ENCODE measurements around the gene CTIF.

CTIF gene

DNA sequence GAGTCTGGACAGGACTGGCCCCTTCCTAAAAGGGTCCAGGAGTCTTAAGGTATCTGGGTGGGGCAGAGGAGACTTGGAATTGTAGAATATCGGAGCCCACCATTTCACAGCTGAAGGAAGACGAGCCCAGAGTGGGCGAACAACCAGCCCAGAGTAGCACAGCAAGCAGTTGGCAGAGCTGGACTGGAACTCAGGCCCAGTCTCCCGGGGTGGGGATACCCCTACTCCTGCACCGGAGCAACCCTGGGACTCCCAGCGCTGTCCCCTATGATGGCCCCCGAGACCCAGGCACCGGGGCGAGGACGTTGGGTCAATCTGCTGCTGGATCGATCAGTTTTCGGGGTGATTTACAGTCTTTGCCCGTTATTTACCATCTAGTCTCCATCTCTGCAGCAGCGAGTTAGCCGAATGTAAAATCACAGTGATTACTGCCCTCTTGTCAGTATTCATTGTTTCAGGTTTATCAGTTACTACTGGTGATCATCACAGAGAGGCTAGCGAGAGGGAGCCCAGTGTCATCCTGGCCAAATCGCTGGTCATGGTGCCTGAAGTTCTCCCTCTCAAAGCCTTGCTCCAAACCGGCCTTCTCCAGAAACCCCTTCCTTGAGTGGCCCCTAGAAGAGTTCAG lies 336.6 kb downstream of the CTIF start:
- TF ChIP-seq YY1 (IDR thresholded peaks at IDR 0.05; ENCODE audit: low read depth): no peak
- no peak for TF ChIP-seq RAD21 (IDR thresholded peaks at IDR 0.05; ENCODE audit: low read depth)
- no peak for TF ChIP-seq EGR1 (IDR thresholded peaks at IDR 0.05)
- no peak for TF ChIP-seq CREB1 (IDR thresholded peaks at IDR 0.05; ENCODE audit: low read depth)
- TF ChIP-seq, protein P1, sequence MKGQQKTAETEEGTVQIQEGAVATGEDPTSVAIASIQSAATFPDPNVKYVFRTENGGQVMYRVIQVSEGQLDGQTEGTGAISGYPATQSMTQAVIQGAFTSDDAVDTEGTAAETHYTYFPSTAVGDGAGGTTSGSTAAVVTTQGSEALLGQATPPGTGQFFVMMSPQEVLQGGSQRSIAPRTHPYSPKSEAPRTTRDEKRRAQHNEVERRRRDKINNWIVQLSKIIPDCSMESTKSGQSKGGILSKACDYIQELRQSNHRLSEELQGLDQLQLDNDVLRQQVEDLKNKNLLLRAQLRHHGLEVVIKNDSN (IDR thresholded peaks at IDR 0.05): no peak
- no peak for TF ChIP-seq NFIC (IDR thresholded peaks at IDR 0.05)
- TF ChIP-seq TEAD4 (IDR thresholded peaks at IDR 0.05): no peak

DNA sequence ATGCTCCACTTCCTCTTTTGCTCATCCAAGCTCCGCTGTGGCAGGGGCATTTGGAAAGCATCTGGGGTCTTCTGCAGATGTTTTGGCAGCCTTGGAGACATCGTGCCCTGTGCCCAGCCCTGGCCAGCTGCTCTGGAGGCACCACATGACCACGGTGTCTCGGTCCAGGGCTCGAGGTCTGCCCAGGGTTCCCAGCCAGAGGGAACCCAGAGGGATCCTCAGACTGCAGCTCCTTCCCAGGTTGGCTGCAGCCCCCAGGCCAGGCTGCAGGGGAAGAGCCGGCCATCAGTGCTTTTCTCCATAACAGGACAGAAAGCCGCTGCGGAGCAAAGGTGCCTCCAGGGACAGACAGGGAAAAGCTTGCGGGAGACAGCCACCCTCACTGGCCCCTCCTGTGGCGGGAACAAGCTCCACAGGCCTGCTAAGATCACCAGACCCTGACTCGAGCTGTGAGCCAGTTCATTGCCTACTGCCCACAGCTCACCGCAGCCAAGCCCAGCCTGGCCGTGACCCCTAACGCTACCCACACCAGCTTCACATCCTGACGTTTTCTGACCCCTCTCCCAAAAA lies 337.2 kb downstream of the CTIF start:
- TF ChIP-seq FOXM1 (IDR thresholded peaks at IDR 0.05; ENCODE audit: borderline replicate concordance, low read depth): no peak
- TF ChIP-seq, protein P2, sequence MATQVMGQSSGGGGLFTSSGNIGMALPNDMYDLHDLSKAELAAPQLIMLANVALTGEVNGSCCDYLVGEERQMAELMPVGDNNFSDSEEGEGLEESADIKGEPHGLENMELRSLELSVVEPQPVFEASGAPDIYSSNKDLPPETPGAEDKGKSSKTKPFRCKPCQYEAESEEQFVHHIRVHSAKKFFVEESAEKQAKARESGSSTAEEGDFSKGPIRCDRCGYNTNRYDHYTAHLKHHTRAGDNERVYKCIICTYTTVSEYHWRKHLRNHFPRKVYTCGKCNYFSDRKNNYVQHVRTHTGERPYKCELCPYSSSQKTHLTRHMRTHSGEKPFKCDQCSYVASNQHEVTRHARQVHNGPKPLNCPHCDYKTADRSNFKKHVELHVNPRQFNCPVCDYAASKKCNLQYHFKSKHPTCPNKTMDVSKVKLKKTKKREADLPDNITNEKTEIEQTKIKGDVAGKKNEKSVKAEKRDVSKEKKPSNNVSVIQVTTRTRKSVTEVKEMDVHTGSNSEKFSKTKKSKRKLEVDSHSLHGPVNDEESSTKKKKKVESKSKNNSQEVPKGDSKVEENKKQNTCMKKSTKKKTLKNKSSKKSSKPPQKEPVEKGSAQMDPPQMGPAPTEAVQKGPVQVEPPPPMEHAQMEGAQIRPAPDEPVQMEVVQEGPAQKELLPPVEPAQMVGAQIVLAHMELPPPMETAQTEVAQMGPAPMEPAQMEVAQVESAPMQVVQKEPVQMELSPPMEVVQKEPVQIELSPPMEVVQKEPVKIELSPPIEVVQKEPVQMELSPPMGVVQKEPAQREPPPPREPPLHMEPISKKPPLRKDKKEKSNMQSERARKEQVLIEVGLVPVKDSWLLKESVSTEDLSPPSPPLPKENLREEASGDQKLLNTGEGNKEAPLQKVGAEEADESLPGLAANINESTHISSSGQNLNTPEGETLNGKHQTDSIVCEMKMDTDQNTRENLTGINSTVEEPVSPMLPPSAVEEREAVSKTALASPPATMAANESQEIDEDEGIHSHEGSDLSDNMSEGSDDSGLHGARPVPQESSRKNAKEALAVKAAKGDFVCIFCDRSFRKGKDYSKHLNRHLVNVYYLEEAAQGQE (IDR thresholded peaks at IDR 0.05; ENCODE audit: low read depth): no peak
- no peak for TF ChIP-seq EP300 (IDR thresholded peaks at IDR 0.05; ENCODE audit: borderline replicate concordance)
- TF ChIP-seq EGR1 (IDR thresholded peaks at IDR 0.05): no peak
- TF ChIP-seq TEAD4 (IDR thresholded peaks at IDR 0.05): no peak
- no peak for TF ChIP-seq TCF12 (IDR thresholded peaks at IDR 0.05; ENCODE audit: low read depth)
- TF ChIP-seq CREB1 (IDR thresholded peaks at IDR 0.05; ENCODE audit: low read depth): no peak
- TF ChIP-seq, protein P1 (IDR thresholded peaks at IDR 0.05): 0 out of 2 replicates have a peak, but pooled peaks have one; percentile 8
- TF ChIP-seq NFIC (IDR thresholded peaks at IDR 0.05): no peak
- TF ChIP-seq, protein P3, sequence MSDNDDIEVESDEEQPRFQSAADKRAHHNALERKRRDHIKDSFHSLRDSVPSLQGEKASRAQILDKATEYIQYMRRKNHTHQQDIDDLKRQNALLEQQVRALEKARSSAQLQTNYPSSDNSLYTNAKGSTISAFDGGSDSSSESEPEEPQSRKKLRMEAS (IDR thresholded peaks at IDR 0.05): 0 out of 2 replicates have a peak, but pooled peaks have one; percentile 20
- no peak for TF ChIP-seq ZBTB7A (IDR thresholded peaks at IDR 0.05; ENCODE audit: low read depth)

DNA sequence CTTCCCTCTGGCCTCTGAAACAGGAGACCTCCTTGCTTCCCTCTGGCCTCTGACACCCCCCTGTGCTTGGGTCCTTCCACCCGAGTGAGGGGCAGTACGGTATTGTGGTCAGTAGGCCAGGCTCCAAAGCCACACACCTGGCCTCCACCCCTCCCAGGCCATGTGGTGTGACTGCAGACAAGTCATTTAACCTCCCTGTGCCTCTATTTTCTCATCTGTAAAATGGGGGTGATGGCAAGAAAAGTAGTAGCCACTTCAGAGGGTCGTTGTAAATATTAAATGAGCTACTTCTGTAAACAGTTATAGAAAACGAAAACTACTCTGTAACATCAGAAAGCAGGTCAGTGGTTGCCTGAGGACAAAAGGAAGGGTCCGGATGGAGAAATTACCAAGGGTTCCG lies 337.8 kb downstream of the CTIF start:
- TF ChIP-seq NFIC (IDR thresholded peaks at IDR 0.05) (no peak), RAD21 (IDR thresholded peaks at IDR 0.05; ENCODE audit: low read depth) (no peak), TEAD4 (IDR thresholded peaks at IDR 0.05) (no peak), EGR1 (IDR thresholded peaks at IDR 0.05) (no peak), ZBTB7A (IDR thresholded peaks at IDR 0.05; ENCODE audit: low read depth) (no peak), EP300 (IDR thresholded peaks at IDR 0.05; ENCODE audit: borderline replicate concordance) (no peak), FOXM1 (IDR thresholded peaks at IDR 0.05; ENCODE audit: borderline replicate concordance, low read depth) (no peak), TCF12 (IDR thresholded peaks at IDR 0.05; ENCODE audit: low read depth) (no peak), YY1 (IDR thresholded peaks at IDR 0.05; ENCODE audit: low read depth) (no peak), TAF1 (IDR thresholded peaks at IDR 0.05; ENCODE audit: low read depth) (no peak), CEBPB (IDR thresholded peaks at IDR 0.05) (no peak), CREB1 (IDR thresholded peaks at IDR 0.05; ENCODE audit: low read depth) (no peak)
- TF ChIP-seq, protein P3 (IDR thresholded peaks at IDR 0.05): no peak
- TF ChIP-seq, protein P1 (IDR thresholded peaks at IDR 0.05): no peak
- TF ChIP-seq, protein P2 (IDR thresholded peaks at IDR 0.05; ENCODE audit: low read depth): no peak

DNA sequence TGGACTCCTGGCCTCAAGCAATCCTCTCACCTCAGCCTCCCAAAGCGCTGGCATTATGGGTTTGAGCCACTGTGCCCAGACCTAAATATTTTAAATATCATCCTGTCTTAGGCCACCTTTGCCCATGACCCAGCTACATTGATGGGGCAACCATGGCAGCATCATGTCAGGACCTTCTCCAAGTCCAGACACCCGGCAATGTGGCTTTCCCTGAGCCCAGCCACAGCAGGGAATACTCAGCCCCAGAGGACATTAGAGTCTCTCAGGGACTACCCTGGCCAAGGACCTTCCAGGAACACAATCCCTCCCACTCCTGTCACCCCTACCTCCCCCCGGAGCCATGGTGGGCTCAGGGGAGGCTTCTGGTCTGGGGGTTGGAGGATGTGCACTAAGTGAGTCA lies 339.1 kb downstream of the CTIF start:
- TF ChIP-seq TEAD4 (IDR thresholded peaks at IDR 0.05): no peak
- TF ChIP-seq, protein P2 (IDR thresholded peaks at IDR 0.05; ENCODE audit: low read depth): no peak
- no peak for TF ChIP-seq ZBTB7A (IDR thresholded peaks at IDR 0.05; ENCODE audit: low read depth)
- TF ChIP-seq YY1 (IDR thresholded peaks at IDR 0.05; ENCODE audit: low read depth): no peak
- TF ChIP-seq, protein P3 (IDR thresholded peaks at IDR 0.05): no peak
